ENCODE results near the gene GMDS.

DNA sequence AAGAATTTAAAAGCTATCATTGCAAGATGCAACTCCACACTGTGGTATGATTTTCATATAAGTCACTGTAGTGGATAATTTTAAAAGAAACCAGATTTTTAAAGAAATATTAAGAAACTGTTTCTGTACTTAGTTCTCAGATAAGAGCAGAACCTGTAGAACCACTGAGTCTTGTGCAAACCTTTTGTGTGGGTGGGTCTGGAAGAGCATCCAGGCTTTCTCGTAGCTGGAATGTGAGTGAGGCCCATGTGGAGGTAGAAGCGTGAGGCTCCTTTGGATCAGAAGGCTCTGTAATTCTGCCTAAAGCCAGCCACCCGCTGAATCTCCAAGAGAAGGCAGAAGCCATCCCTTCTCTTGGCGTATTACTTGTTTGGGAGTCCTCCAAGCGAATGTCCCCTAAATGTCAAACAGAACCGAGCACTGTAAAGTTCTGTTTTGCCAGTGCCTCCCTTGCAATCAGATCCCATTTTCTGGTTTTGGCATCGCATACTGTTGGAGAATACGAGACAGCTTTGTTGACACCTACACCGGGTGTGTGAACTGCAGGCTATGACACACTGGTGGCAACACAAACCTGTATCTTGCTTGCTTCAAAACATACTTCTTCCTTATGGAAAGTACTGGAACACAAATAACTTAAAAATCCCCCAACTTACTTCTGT is 447.0 kb downstream of the GMDS start:
- TF ChIP-seq, protein P1, sequence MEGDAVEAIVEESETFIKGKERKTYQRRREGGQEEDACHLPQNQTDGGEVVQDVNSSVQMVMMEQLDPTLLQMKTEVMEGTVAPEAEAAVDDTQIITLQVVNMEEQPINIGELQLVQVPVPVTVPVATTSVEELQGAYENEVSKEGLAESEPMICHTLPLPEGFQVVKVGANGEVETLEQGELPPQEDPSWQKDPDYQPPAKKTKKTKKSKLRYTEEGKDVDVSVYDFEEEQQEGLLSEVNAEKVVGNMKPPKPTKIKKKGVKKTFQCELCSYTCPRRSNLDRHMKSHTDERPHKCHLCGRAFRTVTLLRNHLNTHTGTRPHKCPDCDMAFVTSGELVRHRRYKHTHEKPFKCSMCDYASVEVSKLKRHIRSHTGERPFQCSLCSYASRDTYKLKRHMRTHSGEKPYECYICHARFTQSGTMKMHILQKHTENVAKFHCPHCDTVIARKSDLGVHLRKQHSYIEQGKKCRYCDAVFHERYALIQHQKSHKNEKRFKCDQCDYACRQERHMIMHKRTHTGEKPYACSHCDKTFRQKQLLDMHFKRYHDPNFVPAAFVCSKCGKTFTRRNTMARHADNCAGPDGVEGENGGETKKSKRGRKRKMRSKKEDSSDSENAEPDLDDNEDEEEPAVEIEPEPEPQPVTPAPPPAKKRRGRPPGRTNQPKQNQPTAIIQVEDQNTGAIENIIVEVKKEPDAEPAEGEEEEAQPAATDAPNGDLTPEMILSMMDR (IDR thresholded peaks at IDR 0.05; ENCODE audit: borderline replicate concordance, extremely low read depth, low read length, poor library complexity, severe bottlenecking), result no peak
- TF ChIP-seq EZH2 (IDR thresholded peaks at IDR 0.05; ENCODE audit: borderline replicate concordance, low read depth, low read length, severe bottlenecking), result no peak

Data from DND-41 (cell line).